NCI-H187 (cell line): ENCODE data around the gene CMTM5.
"Not testable (repeated sequence)": the region's sequence is repeated elsewhere in the genome, so short reads cannot be mapped to it uniquely, and the experiment has no call there.

Source experiments
- DNase-seq, 2 experiments: peaks; one replicate each; lab custom pipeline; 2025; lab: John Stamatoyannopoulos, UW

The CMTM5 gene

GRCh38 chr14:23399136-23399535 is 22.3 kb downstream of the CMTM5 start:
- DNase-seq: no peak

- DNase-seq: no peak
These were observed 22.7 kb downstream of the CMTM5 start for GRCh38 chr14:23399591-23399990.

- not testable (repeated sequence) for DNase-seq
These were observed 23.8 kb downstream of the CMTM5 start for GRCh38 chr14:23400496-23401149.

- DNase-seq: no peak
These were observed 24.4 kb downstream of the CMTM5 start for GRCh38 chr14:23401291-23401690.

- no peak for DNase-seq
These were observed 25.7 kb downstream of the CMTM5 start for GRCh38 chr14:23402296-23403138.

GRCh38 chr14:23403139-23403438 is 26.2 kb downstream of the CMTM5 start:
- DNase-seq: no peak

GRCh38 chr14:23403908-23404307 is 27.1 kb downstream of the CMTM5 start:
- DNase-seq: no peak

GRCh38 chr14:23404331-23404900 is 27.6 kb downstream of the CMTM5 start:
- DNase-seq: no peak

- no peak for DNase-seq
These were observed 28.2 kb downstream of the CMTM5 start for GRCh38 chr14:23405096-23405495.

- no peak for DNase-seq
These were observed 28.7 kb downstream of the CMTM5 start for GRCh38 chr14:23405516-23406025.

GRCh38 chr14:23406244-23406643 is 29.4 kb downstream of the CMTM5 start:
- DNase-seq: no peak

- no peak for DNase-seq
These were observed 30.0 kb downstream of the CMTM5 start for GRCh38 chr14:23406725-23407355.

- DNase-seq: no peak
These were observed 30.9 kb downstream of the CMTM5 start, which contains the start of gene MYH6 for GRCh38 chr14:23407516-23408306. TSS of gene MYH6 (minus strand) at chr14:23408273. CDS start at chr14:23407223, 1,050 bp downstream.

GRCh38 chr14:23408307-23408630 is 31.4 kb downstream of the CMTM5 start:
- DNase-seq: no peak

GRCh38 chr14:23409475-23409874 is 32.6 kb downstream of the CMTM5 start:
- no peak for DNase-seq

- no peak for DNase-seq
These were observed 33.3 kb downstream of the CMTM5 start for GRCh38 chr14:23409966-23410635.

- DNase-seq: no peak
These were observed 35.0 kb downstream of the CMTM5 start for GRCh38 chr14:23411563-23412525.

- no peak for DNase-seq
These were observed 36.8 kb downstream of the CMTM5 start for GRCh38 chr14:23413681-23414080.

GRCh38 chr14:23414254-23414653 is 37.4 kb downstream of the CMTM5 start:
- DNase-seq: no peak
